Measurements from ENCODE around the gene HOMER1. TPM values are rescaled to one million over a fixed set of nuclear protein-coding genes. Genes with fewer than 3 reads are reported as not detected.

HOMER1 gene, protein sequence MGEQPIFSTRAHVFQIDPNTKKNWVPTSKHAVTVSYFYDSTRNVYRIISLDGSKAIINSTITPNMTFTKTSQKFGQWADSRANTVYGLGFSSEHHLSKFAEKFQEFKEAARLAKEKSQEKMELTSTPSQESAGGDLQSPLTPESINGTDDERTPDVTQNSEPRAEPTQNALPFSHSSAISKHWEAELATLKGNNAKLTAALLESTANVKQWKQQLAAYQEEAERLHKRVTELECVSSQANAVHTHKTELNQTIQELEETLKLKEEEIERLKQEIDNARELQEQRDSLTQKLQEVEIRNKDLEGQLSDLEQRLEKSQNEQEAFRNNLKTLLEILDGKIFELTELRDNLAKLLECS
- 6.0 and 6.6 TPM in 2 replicates for total RNA-seq

DNA sequence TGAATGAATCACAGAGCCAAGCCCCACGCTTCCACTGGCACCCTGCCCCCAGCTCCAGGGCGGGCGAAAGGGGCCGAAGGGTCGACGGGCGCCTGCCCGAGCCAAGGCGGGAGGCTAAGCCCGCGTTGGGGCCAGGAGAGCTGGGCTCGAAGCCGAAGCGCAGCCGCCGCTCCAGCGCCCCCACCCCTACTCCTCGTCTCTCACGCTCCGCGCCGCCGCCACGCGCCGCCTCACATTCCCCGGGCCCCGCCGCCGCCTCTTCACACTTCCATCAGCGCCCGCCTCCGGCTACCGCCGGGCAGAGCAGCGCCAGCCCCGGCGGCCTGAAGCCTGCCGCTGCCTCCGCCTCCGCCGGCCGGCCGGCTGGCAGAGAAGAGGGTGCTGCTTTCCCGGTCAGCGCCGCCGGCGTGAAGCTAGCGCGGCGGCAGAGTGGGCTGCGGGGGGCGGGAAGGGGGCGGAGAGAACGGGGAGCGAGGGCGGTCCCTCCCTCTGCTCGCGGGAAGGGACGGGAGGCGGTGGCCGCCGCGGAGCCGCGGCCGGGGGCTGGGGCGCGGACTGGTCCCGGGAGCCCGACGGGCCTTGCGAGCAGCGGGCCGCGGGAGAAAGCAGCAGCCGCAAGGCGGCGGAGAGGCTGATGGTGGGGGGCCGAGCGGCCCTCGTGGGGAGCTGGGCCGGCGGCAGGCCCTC lies at the start of gene HOMER1:
TSS of gene HOMER1 (minus strand) at position 431 of the 687 bp plus-strand sequence. CDS start 1,360 bp downstream, outside the sequence.

Other genes with a start within 250 kb of the HOMER1 start
- 22.4 and 27.3 TPM in 2 replicates for gene TENT2, start 98.3 kb upstream of the HOMER1 start, total RNA-seq
- gene CMYA5, start 175.7 kb upstream of the HOMER1 start, total RNA-seq: under 0.01 and 0.18 TPM in 2 replicates

Data from cardiac atrium fibroblast (primary cell).